ENCODE measurements around the gene ZNF618.

The ZNF618 gene

DNA sequence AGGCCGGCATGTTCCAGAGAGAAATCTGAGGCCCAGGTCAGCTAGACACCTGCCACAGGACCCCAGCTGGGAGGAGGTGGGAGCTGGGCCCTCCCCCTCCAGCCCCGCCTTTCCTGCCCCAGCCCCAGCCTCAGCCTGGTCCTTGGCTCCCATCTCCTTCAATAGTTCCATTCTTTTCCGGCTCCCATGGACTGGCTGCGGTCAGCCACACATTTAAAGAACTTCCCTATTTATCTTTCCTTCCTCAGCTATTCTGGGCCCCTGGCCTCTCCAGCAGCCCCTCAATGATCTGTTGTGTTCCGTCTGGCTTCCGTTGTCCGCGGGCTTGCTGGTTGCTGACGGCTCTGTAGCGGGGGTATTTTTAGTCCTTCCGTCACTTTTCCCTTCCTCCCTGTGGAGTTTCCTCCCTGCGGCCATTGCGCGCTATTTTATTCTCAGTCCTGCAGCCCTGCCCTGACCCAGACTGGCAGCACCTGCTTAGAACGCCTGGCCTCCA, 128.2 kb downstream of the ZNF618 start:
- DNase-seq = no peak

DNA sequence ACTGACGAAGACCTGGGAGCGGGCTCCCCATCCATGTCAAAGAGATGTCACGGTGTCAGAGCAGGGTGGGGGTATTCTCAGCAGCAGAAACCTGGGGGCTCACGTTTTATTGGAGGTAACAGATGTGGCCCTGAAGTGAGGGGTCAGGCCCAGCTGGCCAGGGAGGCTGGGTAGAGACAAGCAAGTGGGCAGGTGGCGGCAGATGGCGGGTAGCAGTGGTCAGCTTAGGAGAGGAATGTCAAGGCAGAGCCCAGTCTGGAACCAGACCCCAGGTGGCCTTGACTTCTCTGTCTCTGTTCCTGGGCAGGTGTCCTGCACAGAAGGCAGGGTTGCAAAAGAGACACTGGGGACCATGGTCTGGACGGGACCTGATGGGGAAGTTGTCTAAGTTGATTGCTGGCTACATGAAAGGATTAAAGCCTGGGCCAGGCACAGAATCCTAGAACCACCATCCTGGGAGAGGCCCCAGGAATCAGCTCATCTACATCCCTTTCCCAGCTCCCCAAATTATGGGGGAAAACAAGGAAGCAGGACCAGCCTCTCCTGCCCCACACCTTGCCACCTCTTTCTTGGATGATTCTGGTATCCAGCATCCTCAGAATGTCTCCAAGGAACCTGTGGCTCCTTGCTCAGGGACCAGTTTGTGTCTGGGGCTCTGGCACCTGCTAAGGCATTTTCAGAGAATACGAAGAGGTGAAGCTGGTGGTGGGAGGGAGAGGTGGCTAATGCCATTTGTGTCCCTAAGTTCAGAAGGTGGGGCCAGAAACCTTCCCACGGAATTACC, 129.5 kb downstream of the ZNF618 start:
- no peak for DNase-seq

DNA sequence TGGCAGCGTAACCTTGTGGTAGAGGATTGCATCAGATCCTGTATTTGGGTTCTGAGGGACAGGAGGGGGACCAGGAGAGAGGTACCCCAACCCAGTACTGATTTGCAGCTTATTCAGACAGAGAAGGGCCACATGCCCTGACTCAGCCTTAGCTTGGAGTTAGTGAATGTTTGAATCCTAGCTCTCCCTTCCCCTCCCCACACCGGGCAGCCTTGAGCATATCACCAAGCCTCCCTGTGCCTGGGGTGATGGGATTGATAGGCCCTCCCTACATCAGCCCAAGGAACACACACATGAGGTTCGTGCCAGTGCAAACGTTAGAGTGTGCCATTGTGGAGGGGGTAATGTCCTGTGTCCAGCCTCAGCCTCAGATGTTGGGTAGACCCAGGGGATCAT, 130.0 kb downstream of the ZNF618 start:
- no peak for DNase-seq

DNA sequence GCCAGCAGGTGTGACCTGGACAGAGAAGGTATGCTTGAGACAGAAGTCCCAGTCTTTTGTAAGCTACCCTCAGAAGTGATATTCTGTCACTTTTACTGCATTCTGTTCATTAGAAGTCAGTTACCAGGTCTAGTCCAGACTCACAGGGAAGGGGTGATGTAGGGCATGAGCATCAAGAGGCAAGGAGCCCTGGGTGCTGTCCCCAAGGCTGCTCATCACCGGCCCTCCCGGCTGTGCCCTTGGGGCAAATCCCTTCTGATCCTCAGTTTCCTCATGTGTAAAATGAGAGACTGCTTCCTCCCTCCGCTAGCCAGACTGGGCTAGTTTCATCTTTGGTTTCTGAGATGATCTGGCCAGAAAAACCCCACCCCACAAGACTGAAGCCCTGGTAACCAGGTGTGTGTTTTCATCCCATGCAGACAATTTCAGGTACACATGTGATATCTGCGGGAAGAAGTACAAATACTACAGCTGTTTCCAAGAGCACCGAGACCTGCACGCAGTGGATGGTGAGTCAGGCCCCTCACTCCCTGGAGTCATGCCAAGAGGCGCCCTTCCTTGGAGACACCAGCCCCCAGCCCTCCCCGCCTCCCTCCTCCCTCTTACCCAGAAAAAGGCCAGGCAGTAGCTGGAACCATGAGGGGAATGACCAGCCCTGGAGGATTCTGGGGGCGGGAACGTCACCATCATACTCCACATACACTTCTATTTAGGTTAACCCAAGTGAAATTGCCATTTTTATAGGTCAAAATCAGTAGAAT, 131.0 kb downstream of the ZNF618 start:
- no peak for DNase-seq

DNA sequence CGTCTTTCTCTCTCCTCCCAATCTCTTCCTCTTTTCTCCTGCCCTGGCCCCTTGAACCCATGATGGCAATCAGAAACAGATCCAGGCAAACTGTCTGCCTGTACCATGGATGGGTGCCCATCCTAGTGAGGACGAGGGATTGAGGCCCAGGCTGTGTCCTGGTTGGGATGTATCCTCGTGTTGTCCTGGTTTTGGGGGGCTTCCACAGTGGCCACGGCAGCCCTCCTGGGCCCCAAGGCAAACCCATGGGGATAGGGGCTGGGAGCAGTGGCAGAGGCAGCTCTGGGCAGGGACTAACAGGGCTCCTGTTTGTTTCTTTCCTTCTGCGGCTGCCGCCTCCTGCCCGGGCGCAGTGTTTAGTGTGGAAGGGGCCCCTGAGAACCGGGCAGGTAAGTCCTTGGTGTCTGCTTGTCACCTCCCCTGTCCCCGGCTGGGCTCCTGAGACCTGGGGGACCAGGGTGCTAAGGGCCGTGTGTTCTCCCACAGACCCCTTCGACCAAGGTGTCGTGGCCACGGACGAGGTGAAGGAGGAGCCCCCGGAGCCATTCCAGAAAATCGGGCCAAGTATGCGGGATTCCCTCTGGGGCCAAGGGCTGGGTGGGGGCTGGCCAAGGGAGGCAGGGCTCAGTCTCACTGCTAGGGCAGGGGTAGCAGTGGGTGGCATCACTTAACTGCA, 132.0 kb downstream of the ZNF618 start:
- DNase-seq = no peak

DNA sequence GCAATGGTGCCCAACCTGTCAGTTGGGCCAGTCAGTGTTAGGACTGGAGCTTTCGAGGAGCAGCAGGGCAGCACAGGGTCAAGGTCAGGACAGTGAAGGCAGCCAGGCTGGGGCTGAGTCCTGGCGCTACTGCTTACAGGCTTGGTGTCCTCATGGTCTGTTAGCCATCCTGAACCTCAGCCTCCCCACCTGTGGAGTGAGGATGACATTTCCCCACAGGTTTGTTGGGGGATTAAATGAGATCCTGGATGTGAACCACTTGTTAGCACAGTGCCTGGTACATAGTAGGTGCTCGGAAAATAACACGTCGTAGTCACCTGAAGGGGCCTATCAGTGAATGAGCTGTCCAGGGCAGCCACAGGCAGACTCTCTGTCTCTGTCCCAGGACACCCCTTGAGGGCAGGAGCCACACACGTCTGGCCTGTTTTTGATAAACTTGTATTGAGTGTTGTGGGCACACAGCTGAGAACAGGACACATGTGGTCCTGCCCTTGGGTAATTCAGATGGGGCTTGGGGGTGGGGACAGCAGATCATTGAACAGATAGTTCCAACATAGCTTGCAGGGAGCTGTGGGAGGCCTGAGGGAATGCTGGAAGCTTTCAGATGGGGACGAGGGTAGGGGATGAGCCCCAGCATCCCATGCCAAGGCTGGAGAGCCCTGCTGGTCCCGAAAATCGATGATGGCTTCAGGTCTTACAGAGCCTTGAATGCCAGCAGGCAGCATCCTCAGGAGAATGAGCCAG, 132.7 kb downstream of the ZNF618 start:
- DNase-seq = no peak

DNA sequence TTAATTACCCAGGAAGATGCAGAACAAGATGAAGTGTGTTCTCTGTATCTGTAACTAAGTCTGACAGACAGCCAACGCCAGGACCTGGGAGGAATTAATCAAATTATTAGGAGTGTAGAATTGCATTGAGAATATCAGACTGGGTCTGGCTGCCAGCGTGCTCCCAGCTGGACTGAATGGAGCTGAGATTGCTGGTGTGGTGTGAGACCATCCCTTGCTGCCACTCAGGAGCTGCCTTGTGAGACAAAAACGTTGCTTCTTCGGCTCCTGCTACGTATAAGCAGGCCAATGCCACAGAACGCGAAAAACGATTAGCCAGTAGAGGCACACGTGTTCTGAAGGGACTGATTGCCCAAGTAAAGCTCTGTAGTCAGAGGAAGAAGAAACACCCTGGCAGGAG, 135.2 kb downstream of the ZNF618 start:
- DNase-seq = no peak

DNA sequence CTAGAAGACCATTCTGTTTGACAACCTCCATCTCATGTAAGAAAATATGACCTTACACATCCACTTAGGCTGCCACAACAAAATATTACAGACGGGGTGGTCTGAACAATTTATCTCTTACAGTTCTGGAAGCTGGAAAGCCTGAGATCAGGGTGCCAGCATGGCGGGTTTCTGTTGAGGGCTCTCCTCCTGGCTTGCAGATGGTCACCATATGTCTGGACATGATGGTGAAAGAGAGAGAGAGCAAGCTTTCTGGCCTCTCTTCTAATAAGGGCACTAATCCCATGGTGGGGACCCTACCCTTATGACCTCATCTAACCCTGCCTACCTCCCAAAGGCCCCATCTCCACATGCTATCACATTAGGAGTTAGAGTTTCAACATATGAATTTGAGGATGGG, 136.0 kb downstream of the ZNF618 start:
- no peak for DNase-seq

DNA sequence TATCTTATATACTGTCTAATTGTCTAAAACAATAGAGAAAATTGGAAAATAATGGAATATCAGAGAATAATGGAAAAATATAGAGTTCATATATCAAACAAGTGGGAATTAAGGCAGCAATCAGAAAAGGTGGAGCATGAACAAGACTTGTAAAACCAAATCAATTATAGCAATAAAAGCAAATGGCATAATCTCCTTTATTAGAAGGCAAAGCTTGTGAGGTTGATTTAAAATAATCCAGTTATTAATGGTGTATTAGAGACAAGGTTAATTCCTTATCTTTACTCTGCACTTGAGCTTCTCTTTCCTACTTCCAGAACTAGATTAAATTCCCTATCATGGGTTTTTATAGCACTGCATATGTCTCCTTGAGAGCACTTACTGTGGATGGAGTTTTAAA, 137.9 kb downstream of the ZNF618 start:
- DNase-seq = no peak

DNA sequence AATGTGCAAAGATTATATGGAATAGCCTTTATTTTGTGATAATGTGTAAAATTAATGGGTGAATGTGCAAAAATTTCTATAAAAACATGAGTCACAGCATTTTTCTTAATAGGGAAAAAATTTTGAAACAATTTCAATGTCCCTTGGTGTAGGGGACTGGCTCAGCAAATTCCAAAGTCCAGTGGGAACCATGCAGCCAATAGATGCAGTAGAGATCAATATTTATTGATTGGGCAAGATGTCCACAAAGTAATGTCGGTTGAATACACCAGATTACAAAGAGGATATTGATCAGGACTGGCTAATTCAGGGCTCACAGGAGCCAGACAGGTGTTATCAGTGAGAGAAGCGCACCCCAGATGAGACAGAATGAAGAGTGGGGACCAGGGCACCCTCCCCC, 139.5 kb downstream of the ZNF618 start:
- no peak for DNase-seq

DNA sequence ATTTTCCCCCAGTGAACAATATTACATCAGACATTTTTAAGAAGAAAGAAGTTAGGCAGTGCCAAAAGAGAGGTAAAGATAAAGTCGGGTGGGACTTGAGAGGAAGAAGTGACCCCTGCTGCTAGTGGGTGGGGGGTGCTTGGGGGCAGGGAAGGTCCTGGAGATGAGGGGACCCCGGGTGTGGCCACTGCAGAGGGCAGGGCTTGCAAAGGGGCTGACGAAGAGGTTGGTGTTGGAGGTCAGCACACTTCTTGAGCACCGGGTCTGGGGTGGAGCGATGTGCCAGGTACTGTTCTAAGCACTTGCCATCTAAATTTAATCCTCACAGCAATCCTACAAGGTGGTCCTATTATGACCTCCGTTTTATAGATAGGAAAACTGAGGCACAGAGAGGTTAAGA, 140.0 kb downstream of the ZNF618 start:
- DNase-seq = no peak

DNA sequence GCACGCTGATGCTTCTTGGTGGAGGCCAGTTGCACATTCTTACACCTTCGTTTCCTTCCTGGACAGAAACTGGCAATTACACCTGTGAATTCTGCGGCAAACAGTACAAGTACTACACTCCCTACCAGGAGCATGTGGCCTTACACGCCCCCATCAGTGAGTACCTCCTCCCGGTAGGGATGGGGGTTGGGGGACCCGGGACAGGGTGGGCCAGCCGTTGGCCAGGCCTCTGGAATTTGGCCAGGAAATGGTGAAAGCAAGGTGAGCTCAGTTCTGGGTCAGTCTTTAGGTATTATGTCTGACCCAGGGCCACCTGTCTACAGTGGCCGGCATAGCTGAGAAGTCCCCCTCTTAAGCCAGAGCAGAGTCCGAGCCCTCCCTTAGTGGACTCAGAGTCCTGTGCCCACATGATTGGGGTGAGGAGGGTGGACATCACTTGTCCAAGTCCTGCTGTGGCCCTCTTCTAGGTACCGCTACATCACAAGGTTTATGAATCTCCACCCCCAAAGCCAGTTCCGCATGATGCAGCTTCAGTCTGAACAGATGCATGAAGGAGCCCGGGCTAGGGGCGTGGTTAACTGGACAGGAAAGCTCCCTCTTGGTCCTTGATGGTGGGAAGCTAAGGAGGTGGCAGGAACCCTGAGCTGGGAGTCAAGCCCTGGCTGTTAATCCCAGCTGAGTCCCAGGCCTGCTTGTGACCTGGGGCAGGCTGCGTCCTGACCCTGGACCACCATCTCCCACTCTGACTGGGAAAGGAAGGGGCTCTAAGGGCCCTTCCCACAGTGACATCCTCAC, 140.7 kb downstream of the ZNF618 start:
- no peak for DNase-seq

DNA sequence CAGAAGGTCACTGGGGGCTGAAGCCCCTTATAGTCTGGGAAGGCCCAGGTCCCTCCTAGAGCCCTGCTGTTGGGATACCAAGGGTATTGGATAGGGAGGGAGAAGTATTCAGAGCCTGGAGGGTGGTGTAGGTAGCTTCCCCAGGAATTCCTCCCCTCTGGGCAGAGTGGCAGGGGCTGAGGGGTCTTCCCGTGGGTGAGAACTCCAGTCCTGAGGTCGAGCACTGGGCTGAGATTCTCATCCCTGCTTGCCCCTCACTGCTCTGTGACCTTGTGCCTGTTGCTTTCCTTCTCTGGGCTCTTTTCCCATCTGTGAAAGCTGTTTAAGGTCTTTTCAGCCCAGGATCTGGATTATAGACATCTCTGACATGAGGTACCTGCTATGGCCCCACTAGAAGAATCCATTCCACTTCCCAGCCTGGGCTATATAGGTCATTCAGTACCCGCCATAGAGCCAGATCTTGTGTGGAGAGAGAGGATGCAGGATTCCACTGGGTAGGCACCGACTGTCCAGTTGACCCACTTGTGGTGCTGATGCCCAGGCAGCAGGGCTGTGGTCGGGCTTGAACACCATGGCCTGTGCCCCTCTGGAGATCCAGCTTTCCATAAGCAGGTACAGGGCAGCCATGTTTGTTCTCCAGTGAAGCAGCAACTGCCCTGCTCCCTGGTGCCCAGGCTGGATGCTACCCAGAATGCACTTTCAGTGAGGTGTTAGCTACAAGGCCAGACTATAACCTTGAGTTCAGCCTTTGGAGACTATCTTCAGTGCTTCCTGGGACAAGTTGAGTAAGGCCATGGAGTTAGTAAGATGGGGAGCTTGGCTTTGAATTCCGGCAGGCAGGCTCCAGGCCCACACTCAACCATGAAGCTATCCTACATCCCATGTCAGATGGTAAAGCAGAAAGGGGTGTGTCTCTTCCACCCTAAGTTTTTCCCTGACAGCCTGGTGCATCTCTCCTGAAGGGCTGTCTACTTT, 141.9 kb downstream of the ZNF618 start:
- no peak for DNase-seq

DNA sequence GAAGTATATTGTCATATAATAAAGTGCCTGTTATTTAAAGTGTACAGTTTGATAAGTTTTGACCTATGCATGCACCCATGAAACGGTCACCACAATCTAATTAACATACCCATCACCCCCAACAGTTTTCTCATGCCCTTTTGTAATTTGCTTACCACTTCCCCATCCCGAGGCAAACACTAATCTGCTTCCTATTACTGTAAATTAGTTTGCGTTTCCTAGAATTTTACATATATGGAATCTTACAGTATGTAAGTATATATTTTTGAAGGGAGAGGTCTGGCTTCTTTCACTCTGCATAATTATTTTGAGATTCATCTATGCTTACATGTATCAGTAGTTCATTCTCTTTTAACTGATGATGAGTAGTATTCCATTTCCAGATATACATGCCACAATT, 145.5 kb downstream of the ZNF618 start:
- DNase-seq = no peak

DNA sequence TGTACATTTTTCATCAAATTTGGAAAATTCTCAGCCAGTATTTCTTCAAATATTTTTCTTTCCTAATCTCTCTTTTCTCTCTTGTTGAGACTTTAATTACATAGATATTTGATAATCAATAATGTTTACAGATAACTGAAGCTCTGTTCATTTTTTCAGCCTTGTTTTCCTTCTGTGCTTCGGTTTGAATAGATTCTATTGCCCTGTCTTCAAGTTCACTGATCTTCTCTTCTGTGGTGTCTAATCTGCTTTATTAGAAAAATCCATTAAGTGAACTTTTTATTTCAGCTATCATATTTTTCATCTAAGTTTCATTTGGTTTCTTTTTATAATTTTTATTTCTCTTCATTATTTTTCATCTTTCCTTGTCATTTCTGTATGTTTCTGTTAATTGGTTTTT, 147.9 kb downstream of the ZNF618 start:
- DNase-seq = no peak

DNA sequence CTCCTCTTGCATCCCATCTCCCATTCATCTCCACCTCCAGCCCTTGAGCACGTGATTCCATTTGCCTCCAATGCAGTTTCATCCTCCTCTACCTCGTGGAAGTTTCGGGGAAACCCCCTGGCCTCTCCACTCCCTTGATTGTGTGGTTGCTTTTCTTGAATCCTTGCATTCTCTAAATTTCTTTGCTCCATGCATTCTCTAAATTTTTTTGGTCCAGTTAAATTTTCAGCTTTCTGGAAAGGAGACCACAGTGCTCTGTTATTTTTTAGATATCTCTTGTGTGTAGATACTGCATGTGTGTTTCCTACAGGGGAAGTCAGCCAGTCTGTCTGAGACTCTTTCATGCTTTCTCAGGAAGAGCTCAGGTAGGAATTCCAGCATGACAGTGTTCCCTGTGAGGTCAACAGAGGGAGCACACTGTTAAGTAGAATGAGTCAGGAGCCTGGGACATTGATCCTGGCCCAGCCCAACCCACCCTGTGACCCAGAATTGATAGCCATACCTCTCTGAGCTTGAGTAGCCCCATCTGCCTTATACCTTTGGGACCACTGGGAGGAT, 149.2 kb downstream of the ZNF618 start:
- DNase-seq = no peak

DNA sequence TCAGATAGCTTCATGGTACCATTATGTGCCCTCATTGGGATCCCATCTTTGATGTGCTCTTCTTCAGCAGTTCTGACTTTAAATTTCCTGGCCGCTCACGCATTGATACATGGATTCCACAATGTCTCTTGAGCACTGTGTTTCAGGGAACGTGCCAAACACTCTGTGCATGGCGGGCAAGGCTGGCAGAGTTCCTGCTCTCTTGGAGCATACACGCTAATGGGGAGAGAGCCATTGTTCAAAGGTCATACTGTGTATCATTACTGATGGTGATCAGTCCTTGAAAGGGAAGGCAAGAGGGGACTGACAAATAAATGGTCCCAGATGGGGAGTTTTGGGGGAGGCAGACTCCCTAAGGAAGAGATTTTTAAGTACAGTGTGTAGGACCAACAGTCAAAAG, 149.7 kb downstream of the ZNF618 start:
- no peak for DNase-seq

DNA sequence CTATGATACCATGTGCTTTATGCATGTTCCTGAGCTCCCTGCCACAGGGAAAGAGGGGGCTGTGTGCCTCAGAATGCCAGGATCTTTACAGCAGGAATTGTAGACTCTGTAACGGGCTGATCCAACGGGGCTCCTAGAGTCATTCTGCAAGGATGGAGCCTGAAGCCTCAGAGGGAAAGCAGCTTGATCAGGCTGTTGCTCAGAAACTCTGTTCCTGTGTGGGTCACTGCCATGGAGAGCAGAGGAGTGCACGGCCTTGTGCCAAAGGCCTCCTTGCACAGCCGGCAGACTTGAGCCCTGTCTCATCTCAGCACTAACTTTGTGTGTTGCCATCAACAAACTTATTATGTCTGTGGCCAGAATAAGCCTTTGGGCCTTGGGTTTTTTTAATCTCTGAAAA, 150.2 kb downstream of the ZNF618 start:
- DNase-seq = no peak

DNA sequence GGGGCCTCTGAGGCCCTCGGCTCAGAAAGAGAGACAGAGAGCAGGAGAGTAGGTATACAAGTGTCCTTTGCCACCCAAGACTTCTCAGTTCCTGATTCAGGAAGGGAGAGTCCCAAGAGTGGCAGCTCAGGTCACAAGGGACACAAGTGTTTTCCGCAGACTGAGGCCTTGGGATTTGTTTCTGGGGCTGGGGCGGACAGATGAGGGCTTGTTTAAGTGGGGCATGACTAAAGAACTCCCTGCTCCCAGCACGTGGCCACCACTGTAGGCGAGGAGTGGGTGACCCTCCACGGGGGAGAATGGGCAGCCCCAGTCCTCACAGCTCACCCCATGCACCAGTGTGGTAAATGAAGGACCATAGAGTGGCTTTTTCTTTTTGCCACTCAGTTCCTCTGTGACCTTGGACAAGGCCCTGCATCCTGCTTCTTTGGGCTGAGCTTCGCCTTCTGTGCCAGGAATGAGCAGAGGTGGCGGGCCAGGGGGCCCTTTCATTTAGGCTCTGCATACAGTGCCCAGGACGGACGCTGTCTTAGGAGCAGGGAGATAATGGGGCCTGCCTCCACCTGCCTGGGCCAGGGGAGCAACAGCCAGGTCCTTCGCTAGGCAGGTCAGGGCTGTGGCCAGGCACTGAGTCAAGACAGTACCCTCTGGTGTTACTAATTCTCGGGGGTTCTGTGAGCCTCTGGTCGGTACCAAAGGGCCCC, 151.2 kb downstream of the ZNF618 start:
- no peak for DNase-seq

DNA sequence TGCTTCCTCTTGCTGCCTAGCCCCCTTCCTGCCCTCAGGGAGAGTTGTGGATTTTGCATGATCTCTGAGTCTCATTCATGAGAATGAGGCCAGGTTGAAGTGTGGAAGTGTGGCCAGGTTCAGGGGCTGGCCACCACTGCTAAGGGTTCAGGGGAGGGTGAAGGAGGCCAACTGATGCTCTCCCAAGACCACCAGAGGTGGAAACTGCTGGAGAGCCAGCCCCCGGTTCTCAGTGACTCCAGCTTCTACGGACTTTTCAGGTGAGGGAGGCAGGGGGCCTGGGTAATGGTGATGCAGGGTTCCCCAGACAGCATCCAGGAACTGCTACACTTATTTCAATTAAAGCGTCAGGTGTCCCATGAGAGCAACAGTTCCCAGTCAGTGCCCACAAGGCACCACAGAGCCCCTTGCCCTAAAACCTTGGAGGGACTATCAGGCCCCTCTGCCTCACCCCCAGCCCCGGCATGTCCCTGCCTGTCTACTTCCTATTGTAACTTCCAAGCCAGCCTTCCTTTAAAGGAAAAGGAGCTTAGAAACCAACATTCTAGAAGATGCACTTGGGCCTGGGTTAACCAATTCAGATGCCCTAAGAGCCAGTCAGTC, 151.9 kb downstream of the ZNF618 start:
- DNase-seq = no peak

Data from NCI-H1417 (cell line).